HUDEP-2 (cell line): ENCODE data around the gene MAPKAPK3.

ENCODE experiments used
- DNase-seq, 76 experiments: peaks; one replicate each; lab custom pipeline; 2025; ENCODE audit not compliant: unreplicated experiment in 76 of 76; lab: John Stamatoyannopoulos, UW

MAPKAPK3 gene

GRCh38 chr3:50624634-50625033 is 7.7 kb downstream of the MAPKAPK3 start:
- no peak for DNase-seq

- no peak for DNase-seq
Observed at GRCh38 chr3:50625231-50626182, 8.6 kb downstream of the MAPKAPK3 start.

GRCh38 chr3:50626401-50626800 is 9.4 kb downstream of the MAPKAPK3 start:
- no peak for DNase-seq

GRCh38 chr3:50627407-50628051 is 10.6 kb downstream of the MAPKAPK3 start:
- DNase-seq, result peak in 63 of 76 experiments; percentile 12 to 73 (median 50)

GRCh38 chr3:50628601-50629000 is 11.7 kb downstream of the MAPKAPK3 start:
- no peak for DNase-seq

GRCh38 chr3:50630394-50630793 is 13.4 kb downstream of the MAPKAPK3 start:
- no peak for DNase-seq

- no peak for DNase-seq
Observed at GRCh38 chr3:50630877-50631276, 13.9 kb downstream of the MAPKAPK3 start.

GRCh38 chr3:50632450-50632849 is 15.5 kb downstream of the MAPKAPK3 start:
- peak in 4 of 76 experiments; percentile 4 to 14 (median 10) for DNase-seq

- no peak for DNase-seq
Observed at GRCh38 chr3:50633230-50633790, 16.4 kb downstream of the MAPKAPK3 start.

GRCh38 chr3:50635066-50635465 is 18.1 kb downstream of the MAPKAPK3 start:
- no peak for DNase-seq

- no peak for DNase-seq
Observed at GRCh38 chr3:50637011-50637410, 20.1 kb downstream of the MAPKAPK3 start.

GRCh38 chr3:50637945-50638344 is 21.0 kb downstream of the MAPKAPK3 start:
- no peak for DNase-seq

- no peak for DNase-seq
Observed at GRCh38 chr3:50639055-50639494, 22.1 kb downstream of the MAPKAPK3 start.

- DNase-seq, result no peak
Observed at GRCh38 chr3:50642382-50642781, 25.4 kb downstream of the MAPKAPK3 start.

- no peak for DNase-seq
Observed at GRCh38 chr3:50644561-50644960, 27.6 kb downstream of the MAPKAPK3 start.

- DNase-seq, result no peak
Observed at GRCh38 chr3:50645378-50645777, 28.4 kb downstream of the MAPKAPK3 start.

GRCh38 chr3:50648313-50648712 is 31.4 kb downstream of the MAPKAPK3 start:
- no peak for DNase-seq

GRCh38 chr3:50648944-50649343 is 32.0 kb downstream of the MAPKAPK3 start:
- DNase-seq, result no peak

- no peak for DNase-seq
Observed at GRCh38 chr3:50649451-50649931, 32.5 kb downstream of the MAPKAPK3 start.

GRCh38 chr3:50650018-50650417 is 33.1 kb downstream of the MAPKAPK3 start:
- DNase-seq, result no peak

GRCh38 chr3:50651445-50651844 is 34.5 kb downstream of the MAPKAPK3 start:
- no peak for DNase-seq
